GM13976 (cell line): ENCODE measurements around the gene SPATS2L.

ENCODE experiments used
- DNase-seq: peaks from one replicate; pipeline ENCODE4 v3.0.0; 2012; ENCODE audit warnings: low spot score
- CTCF ChIP-seq: IDR thresholded peaks from 2 replicates; pipeline ENCODE4 v1.5.1; 2012; ENCODE audit warnings: borderline replicate concordance, mild to moderate bottlenecking; ENCODE audit not compliant: insufficient read depth; ENCODE audit errors: extremely low read depth, missing control alignments, control extremely low read depth
- in situ Hi-C: fragments of 300-500 bp; cut with MboI; formaldehyde crosslinking; loops from one replicate; pipeline ENCODE4 v1.12.0; 2022; ENCODE audit warnings: low sequenced_read_pairs, mixed read lengths, inconsistent platforms; ENCODE audit not compliant: unreplicated experiment

SPATS2L gene

DNA sequence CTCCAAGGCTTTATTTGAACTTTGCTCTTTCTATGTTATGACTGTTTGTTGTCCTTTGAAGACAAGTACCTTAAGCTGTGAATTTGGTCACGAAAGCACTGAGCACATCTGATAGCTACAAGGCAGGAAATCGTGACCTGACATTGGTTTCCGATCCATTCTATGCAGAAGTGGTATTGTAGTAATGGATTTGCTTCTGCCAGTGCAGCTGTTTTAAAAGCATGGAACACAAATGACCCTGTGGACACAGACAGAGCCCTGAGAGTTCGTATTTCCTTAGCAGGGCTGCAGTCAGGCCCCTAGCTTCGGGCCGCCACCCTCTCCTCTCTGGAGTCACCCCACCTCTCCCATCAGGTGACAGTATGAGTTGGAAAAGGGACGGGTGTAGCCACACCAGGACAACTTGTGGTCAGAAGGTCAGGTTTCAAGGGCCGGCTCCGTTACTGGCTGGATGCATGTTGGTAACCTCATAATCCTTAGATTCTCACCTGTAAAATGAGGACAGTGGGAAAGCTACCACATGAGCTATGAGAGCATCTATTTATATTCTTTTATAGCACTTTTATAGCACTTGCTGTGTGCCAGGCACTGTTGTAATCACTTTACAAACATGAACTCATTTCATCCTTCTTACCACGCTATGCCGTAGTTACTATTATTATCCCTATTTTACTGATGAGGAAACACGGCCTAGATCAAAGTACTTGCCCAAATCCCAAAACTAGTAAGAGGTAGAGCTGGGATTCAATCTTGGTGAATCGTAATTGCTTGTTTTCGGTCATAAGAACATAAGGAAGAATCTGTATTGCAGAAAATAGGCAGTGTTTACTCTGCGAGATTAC, 70.2 kb downstream of the SPATS2L start:
- in situ Hi-C loops = no loop called here
- DNase-seq = no peak
- no peak for TF ChIP-seq CTCF

DNA sequence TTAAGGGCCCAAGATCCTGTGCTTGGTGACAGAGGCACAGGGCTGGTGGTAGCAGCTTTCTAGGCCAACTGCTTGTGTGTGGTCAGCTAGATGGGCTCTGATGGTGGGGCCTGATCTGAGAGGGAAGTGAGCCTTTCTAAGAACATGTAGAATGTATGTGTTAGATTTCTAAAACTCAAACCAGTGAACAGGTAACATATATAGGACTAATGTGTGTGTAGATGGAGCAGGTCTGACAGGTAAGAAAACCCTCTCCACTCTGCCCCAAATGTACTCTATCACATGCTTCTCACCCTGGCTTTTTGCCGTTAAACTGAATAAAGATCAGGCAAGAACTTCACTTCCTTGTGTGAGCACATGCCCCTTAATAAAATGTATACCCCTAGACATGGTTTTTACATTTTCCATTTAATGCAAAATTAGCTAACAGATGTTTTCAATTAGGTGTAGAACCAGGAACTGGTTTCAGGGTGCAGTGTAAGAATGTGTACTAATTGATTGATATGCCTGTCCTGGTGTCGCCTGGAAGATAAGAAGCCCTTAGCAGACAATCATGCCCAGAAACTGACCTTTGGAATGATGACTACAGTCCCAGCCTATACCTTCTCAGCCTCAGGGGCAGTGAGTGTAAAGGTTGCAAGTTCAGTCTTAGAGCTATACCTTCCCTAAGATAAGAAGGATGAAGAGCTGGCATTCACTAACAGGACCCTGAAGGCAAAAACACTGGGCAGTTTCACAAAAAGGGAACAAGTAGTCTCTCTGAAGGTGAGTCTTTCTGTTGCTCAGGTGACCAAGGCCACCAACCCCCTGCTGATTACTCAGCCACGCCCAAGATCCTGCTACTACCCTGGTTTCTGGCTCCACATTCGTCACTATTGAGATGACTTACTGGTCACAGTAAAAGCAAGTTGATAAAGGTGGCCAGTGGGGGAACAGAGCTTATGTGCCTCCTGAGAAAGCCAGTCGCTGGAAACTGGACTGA, 71.2 kb downstream of the SPATS2L start:
- no peak for TF ChIP-seq CTCF
- in situ Hi-C loops = no loop called here
- no peak for DNase-seq

- DNase-seq = no peak
- no peak for TF ChIP-seq CTCF
- in situ Hi-C loops = no loop called here
Measured at GRCh38 chr2:200378652-200379290, 72.3 kb downstream of the SPATS2L start.

GRCh38 chr2:200379481-200380090, 73.1 kb downstream of the SPATS2L start:
- DNase-seq = no peak
- no peak for TF ChIP-seq CTCF
- in situ Hi-C loops = no loop called here

DNA sequence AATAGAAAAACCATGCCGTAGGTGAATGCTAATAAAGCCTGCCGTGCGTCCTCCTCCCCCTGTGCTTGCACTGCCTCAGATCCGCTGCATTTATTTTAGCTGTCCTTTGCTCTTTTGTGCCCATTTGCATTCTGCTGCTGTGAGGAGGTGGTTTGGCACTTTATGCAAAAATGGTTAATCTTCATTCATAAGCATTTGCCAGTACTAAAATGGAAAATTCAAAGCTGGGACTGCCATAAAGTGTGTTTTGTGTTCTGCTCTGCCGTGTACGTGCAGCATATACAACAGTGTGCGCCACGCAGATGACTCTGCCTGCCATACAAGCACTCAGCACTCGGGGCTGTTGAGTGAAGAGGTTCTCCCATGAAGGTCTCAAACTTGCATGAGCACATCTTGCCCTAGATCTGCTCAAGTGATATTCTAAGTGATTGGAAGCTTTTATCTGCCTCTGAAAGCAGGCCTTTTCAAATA, 73.6 kb downstream of the SPATS2L start:
- no peak for TF ChIP-seq CTCF
- DNase-seq = no peak
- in situ Hi-C loops = no loop called here
